ENCODE measurements around the gene CDK6.

The CDK6 gene

GRCh38 chr7:92856436-92856835 is 20.1 kb upstream of the CDK6 start:
- DNase-seq (ENCODE audit: extremely low spot score): no peak
- TF ChIP-seq CTBP1 (IDR thresholded peaks at IDR 0.05; ENCODE audit: borderline replicate concordance) (no peak), HDGF (IDR thresholded peaks at IDR 0.05; ENCODE audit: borderline replicate concordance) (no peak), TARDBP (IDR thresholded peaks at IDR 0.05) (no peak), FOXM1 (IDR thresholded peaks at IDR 0.05; ENCODE audit: borderline replicate concordance) (no peak), PKNOX1 (IDR thresholded peaks at IDR 0.05) (no peak)
- CTCF ChIA-PET: no interaction called here
- POLR2A ChIA-PET: no interaction called here

- DNase-seq (ENCODE audit: extremely low spot score): no peak
- POLR2A ChIA-PET: interaction anchor here (1.7 kb wide), 1 partner anchor 17 kb away, joined by 4 read pairs; no protein-coding TSS in a partner anchor
- CTCF ChIA-PET: interaction anchor here (0.9 to 1.1 kb wide), 2 partner anchors 8 to 10 kb away, joined by 3 read pairs; no protein-coding TSS in a partner anchor
- no peak for TF ChIP-seq TARDBP (IDR thresholded peaks at IDR 0.05)
- no peak for TF ChIP-seq FOXM1 (IDR thresholded peaks at IDR 0.05; ENCODE audit: borderline replicate concordance)
- no peak for TF ChIP-seq FOXA1 (IDR thresholded peaks at IDR 0.05)
- no peak for TF ChIP-seq PKNOX1 (IDR thresholded peaks at IDR 0.05)
- no peak for TF ChIP-seq FOXK2 (IDR thresholded peaks at IDR 0.05)
- no peak for TF ChIP-seq SUZ12 (IDR thresholded peaks at IDR 0.05)
- TF ChIP-seq LEF1 (IDR thresholded peaks at IDR 0.05; ENCODE audit: borderline replicate concordance): no peak
- no peak for TF ChIP-seq ZNF384 (IDR thresholded peaks at IDR 0.05)
- TF ChIP-seq HDGF (IDR thresholded peaks at IDR 0.05; ENCODE audit: borderline replicate concordance): no peak
- TF ChIP-seq ARNT (IDR thresholded peaks at IDR 0.05): no peak
- TF ChIP-seq SP1 (IDR thresholded peaks at IDR 0.05): no peak
- TF ChIP-seq L3MBTL2 (conservative IDR thresholded peaks at IDR 0.05): no peak
- TF ChIP-seq BHLHE40 (IDR thresholded peaks at IDR 0.05; ENCODE audit: borderline replicate concordance): no peak
- TF ChIP-seq NFRKB (IDR thresholded peaks at IDR 0.05): no peak
- TF ChIP-seq ELF4 (IDR thresholded peaks at IDR 0.05): no peak
Measured at GRCh38 chr7:92854501-92855238, 18.3 kb upstream of the CDK6 start.

- POLR2A ChIA-PET: no interaction called here
- TF ChIP-seq SP1 (IDR thresholded peaks at IDR 0.05): no peak
- TF ChIP-seq HDGF (IDR thresholded peaks at IDR 0.05; ENCODE audit: borderline replicate concordance): no peak
- TF ChIP-seq ZNF384 (IDR thresholded peaks at IDR 0.05): no peak
- TF ChIP-seq FOXK2 (IDR thresholded peaks at IDR 0.05): no peak
- TF ChIP-seq PKNOX1 (IDR thresholded peaks at IDR 0.05): no peak
- no peak for TF ChIP-seq CTBP1 (IDR thresholded peaks at IDR 0.05; ENCODE audit: borderline replicate concordance)
- TF ChIP-seq SUZ12 (IDR thresholded peaks at IDR 0.05): no peak
- no peak for TF ChIP-seq ARNT (IDR thresholded peaks at IDR 0.05)
- TF ChIP-seq BHLHE40 (IDR thresholded peaks at IDR 0.05; ENCODE audit: borderline replicate concordance): no peak
- TF ChIP-seq FOXM1 (IDR thresholded peaks at IDR 0.05; ENCODE audit: borderline replicate concordance): no peak
- no peak for DNase-seq (ENCODE audit: extremely low spot score)
- CTCF ChIA-PET: no interaction called here
Measured at GRCh38 chr7:92851732-92852131, 15.4 kb upstream of the CDK6 start.

- ChIA-PET CTCF (no interaction called here), POLR2A (no interaction called here)
- TF ChIP-seq ARNT (IDR thresholded peaks at IDR 0.05) (no peak), FOXM1 (IDR thresholded peaks at IDR 0.05; ENCODE audit: borderline replicate concordance) (no peak), ELF4 (IDR thresholded peaks at IDR 0.05) (no peak), BHLHE40 (IDR thresholded peaks at IDR 0.05; ENCODE audit: borderline replicate concordance) (no peak), TARDBP (IDR thresholded peaks at IDR 0.05) (no peak), HDGF (IDR thresholded peaks at IDR 0.05; ENCODE audit: borderline replicate concordance) (no peak), SUZ12 (IDR thresholded peaks at IDR 0.05) (no peak), FOXK2 (IDR thresholded peaks at IDR 0.05) (no peak), CTBP1 (IDR thresholded peaks at IDR 0.05; ENCODE audit: borderline replicate concordance) (no peak), PKNOX1 (IDR thresholded peaks at IDR 0.05) (no peak), ZNF384 (IDR thresholded peaks at IDR 0.05) (no peak), LEF1 (IDR thresholded peaks at IDR 0.05; ENCODE audit: borderline replicate concordance) (no peak), SP1 (IDR thresholded peaks at IDR 0.05) (no peak), L3MBTL2 (conservative IDR thresholded peaks at IDR 0.05) (no peak), NFRKB (IDR thresholded peaks at IDR 0.05) (no peak), FOXA1 (IDR thresholded peaks at IDR 0.05) (no peak)
- no peak for DNase-seq (ENCODE audit: extremely low spot score)
Measured at GRCh38 chr7:92850516-92850915, 14.1 kb upstream of the CDK6 start.

- TF ChIP-seq ELF4 (IDR thresholded peaks at IDR 0.05): no peak
- TF ChIP-seq FOXA1 (IDR thresholded peaks at IDR 0.05): no peak
- TF ChIP-seq SP1 (IDR thresholded peaks at IDR 0.05): no peak
- no peak for TF ChIP-seq SUZ12 (IDR thresholded peaks at IDR 0.05)
- no peak for TF ChIP-seq LEF1 (IDR thresholded peaks at IDR 0.05; ENCODE audit: borderline replicate concordance)
- no peak for TF ChIP-seq PKNOX1 (IDR thresholded peaks at IDR 0.05)
- TF ChIP-seq FOXK2 (IDR thresholded peaks at IDR 0.05): no peak
- TF ChIP-seq ZNF384 (IDR thresholded peaks at IDR 0.05): no peak
- no peak for TF ChIP-seq CTBP1 (IDR thresholded peaks at IDR 0.05; ENCODE audit: borderline replicate concordance)
- TF ChIP-seq BHLHE40 (IDR thresholded peaks at IDR 0.05; ENCODE audit: borderline replicate concordance): no peak
- no peak for TF ChIP-seq FOXM1 (IDR thresholded peaks at IDR 0.05; ENCODE audit: borderline replicate concordance)
- no peak for TF ChIP-seq L3MBTL2 (conservative IDR thresholded peaks at IDR 0.05)
- TF ChIP-seq TARDBP (IDR thresholded peaks at IDR 0.05): no peak
- ChIA-PET POLR2A (no interaction called here), CTCF (interaction anchor here (0.6 to 1.1 kb wide), 2 partner anchors 78 to 150 kb away, joined by 3 read pairs; no protein-coding TSS in a partner anchor)
- no peak for DNase-seq (ENCODE audit: extremely low spot score)
Measured at GRCh38 chr7:92849322-92849721, 12.9 kb upstream of the CDK6 start.
